HUES64 (cell line): Measurements from ENCODE around the gene PHLDB3. TPM values are rescaled to one million over a fixed set of nuclear protein-coding genes. Genes with fewer than 3 reads are reported as not detected.
"Not testable (repeated sequence)": the region's sequence is repeated elsewhere in the genome, so short reads cannot be mapped to it uniquely, and the experiment has no call there.

Experiments used
- H3K27ac ChIP-seq: 2 replicates; pipeline ENCODE4 v1.7.0; 2013; ENCODE audit warnings: low read depth, low read length, inconsistent platforms
- H3K27me3 ChIP-seq: 2 replicates; pipeline ENCODE4 v1.6.1; 2013; ENCODE audit warnings: mild to moderate bottlenecking, low read length; ENCODE audit not compliant: insufficient read depth
- H3K36me3 ChIP-seq: 2 replicates; pipeline ENCODE4 v1.6.1; 2013; ENCODE audit warnings: mild to moderate bottlenecking, low read length; ENCODE audit not compliant: insufficient read depth
- H3K4me1 ChIP-seq: 2 replicates; pipeline ENCODE4 v1.6.1; 2013; ENCODE audit warnings: mild to moderate bottlenecking, low read length, moderate library complexity; ENCODE audit not compliant: insufficient read depth
- H3K4me3 ChIP-seq: 2 replicates; pipeline ENCODE4 v1.5.1; 2013; ENCODE audit warnings: mild to moderate bottlenecking, low read length, moderate library complexity
- H3K9ac ChIP-seq: 2 replicates; pipeline ENCODE4 v1.6.1; 2013; ENCODE audit warnings: mild to moderate bottlenecking, low read depth, low read length
- H3K9me3 ChIP-seq: 2 replicates; pipeline ENCODE4 v1.6.1; 2013; ENCODE audit warnings: low read depth, low read length; ENCODE audit not compliant: insufficient read depth
- WGBS: fragments of 150-250, 120-280 bp; methylation state at CpG from one replicate; pipeline ENCODE4 v1.1.7; 2013; ENCODE audit warnings: missing lambda C conversion rate; 5-methylcytosine and 5-hydroxymethylcytosine counted together
- polyA plus RNA-seq, 2 experiments: library from polyadenylated mRNA; stranded (reverse); fragments of 50-300 nt; gene quantifications; one replicate each; pipeline ENCODE4 v1.2.3, GENCODE V29; 2013

The PHLDB3 gene
- polyA plus RNA-seq (2013, experiment 1 of 2): 4.6 TPM
- 8.4 TPM for polyA plus RNA-seq (2013, experiment 2 of 2)

DNA sequence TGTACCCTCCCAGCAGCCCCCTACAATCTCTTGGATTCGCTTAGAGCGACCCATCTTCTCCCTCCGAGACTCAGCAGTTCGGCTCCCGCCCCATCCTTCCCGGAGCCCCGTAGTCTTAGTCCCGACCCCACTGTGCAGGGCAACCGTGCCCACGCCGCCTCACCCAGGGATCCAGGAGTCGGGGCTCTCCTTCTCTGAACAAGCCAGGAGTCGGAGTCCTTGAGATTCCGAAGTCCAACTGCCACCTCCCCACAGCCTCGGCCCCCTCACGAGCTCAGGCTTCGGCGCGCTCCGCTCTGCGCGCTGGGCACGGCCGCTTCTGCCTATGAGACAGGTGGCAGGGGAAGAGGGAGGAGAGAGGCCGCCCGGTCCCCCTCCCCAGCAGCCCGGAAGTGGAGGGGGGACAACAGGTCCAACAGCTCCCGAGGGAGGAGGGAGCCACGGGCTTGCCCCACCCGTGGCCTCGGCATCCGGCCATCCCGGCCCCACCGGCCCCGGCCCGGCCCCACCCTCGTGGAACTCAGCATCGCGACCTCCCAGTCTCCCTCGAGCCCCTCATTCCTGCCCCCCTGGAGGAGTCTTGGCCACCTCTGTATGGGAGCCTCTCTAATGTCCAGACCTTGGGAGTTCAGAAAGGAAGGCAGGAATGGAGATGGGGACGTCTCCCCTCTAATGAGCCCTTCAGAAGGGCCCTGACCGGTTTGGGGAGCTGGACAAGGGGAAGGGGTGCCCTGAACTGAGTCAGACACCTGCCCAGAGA lies at the start of gene PHLDB3:
TSS of gene PHLDB3 (minus strand) at position 321 of the 760 bp plus-strand sequence. CDS start 628 bp downstream, outside the sequence.
- Histone ChIP-seq H3K9me3 (no peaks in the 10 kb centered on the region), H3K27ac (no peak within 1 kb of the TSS), H3K4me3 (peak within 1 kb of the TSS; percentile 70), H3K4me1 (no peaks in the 10 kb centered on the region), H3K27me3 (peaks cover 13% of the 10 kb centered on the region), H3K36me3 (0 out of 2 replicates have a peak, but pooled peaks cover 5% of the 10 kb centered on the region), H3K9ac (peak within 1 kb of the TSS; percentile 70)
- 4% methylated on average over 41 of the region's 42 CpGs for WGBS

DNA sequence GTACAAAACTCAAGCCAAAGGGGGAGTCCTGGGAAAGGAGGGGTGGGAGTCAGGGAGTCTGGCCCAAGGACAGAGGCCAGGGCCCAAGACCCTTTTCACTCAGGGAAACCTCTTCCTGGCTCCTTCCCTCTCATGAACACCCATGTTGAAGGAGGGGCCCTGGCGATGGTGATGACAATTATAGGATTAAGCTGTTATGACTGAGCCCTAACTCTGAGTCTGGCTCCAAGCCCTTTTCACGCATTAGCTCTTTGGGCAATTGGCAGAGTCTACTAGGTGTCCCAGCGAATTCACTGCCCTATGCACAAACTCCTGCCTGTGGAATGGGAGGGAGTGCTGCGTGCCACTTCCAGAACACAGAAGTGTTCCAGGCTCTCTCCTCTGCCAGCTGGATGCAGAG lies 49.1 kb upstream of the PHLDB3 start:
- no peaks in the 10 kb centered on the region for H3K9me3 ChIP-seq
- no peak overlapping the region for H3K4me3 ChIP-seq
- peaks cover 62% of the 10 kb centered on the region for H3K36me3 ChIP-seq
- H3K4me1 ChIP-seq: no peaks in the 10 kb centered on the region
- H3K9ac ChIP-seq: no peak overlapping the region
- no peak overlapping the region for H3K27ac ChIP-seq
- H3K27me3 ChIP-seq: no peaks in the 10 kb centered on the region
- WGBS: 96% methylated on average over 4 of the region's 4 CpGs

DNA sequence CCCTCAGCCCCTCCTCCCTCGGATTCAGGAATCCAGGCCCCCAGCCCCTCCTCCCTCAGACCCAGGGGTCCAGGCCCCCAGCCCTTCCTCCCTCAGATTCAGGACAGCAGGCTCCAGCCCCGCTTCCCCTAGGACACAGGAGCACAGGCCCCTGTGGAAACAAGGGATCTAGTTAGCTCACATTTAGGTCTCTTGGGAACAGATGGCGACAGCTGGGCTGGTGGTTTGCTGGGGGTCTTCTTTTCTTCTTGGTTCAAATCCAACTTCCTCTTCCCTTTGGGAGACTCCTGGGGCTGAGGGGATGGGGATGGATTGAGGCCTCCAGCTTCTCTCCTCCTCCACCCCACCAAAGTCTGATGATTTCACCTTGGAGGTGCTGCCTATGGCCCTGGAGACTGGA lies 48.1 kb upstream of the PHLDB3 start:
- Histone ChIP-seq H3K4me1 (no peaks in the 10 kb centered on the region), H3K9me3 (no peaks in the 10 kb centered on the region), H3K27ac (no peak overlapping the region), H3K27me3 (no peaks in the 10 kb centered on the region), H3K9ac (no peak overlapping the region), H3K36me3 (peaks cover 57% of the 10 kb centered on the region), H3K4me3 (no peak overlapping the region)
- WGBS: 91% methylated on average over 2 of the region's 3 CpGs

DNA sequence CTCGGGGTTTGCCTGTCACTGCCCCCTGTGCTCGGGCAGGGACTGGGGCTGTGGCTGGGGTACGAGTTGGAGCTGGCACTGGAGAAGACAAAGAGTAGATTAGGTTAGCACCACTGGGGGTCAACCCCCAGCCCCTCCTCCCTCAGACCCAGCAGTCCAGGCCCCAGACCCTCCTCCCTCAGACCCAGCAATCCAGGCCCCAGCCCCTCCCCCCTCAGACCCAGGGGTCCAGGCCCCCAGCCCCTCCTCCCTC lies 47.6 kb upstream of the PHLDB3 start:
- WGBS: 96% methylated on average over 3 of the region's 3 CpGs
- Histone ChIP-seq H3K4me1 (no peaks in the 10 kb centered on the region), H3K9ac (no peak overlapping the region), H3K4me3 (no peak overlapping the region), H3K27me3 (no peaks in the 10 kb centered on the region), H3K36me3 (peaks cover 57% of the 10 kb centered on the region), H3K9me3 (no peaks in the 10 kb centered on the region), H3K27ac (no peak overlapping the region)

DNA sequence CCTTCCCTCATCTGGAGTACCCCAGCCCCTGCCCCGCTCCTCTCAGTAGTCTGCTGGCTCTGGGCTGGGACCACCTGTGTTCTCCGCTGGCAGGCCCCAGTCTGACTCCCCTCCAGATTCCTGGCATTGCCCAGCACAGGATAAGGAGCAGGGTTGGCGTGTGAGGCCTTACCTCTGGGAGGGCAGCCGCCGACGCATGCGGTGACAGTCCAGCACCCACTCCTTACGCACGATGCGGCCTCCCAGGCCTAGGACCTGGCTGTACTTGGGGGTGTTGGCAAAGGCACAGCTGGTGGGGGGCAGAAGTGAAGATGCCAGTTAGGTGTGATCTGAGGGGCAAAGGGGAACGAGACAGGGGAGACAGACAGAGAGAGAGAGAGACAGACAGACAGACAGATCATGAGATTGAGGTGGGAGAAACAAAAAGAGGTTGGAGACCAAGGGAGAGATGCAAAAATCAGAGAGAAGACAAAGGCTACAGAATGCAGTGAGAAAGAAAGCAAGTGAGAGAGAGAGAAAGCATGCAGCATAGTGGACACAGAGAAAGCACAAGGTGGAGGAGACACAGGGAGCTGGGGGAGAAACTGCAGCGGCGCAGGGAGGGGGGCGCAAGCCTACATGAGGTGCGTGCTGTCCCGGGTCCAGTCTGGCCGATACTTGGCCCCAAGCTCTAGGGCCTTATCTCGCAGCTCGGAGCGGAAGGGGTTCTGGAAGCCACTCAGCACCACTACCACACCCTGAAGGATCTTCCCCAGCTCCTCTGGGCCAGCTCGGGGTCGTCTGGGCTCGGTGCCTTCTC lies 47.1 kb upstream of the PHLDB3 start:
- Histone ChIP-seq H3K4me3 (no peak overlapping the region), H3K27ac (no peak overlapping the region), H3K4me1 (no peaks in the 10 kb centered on the region), H3K27me3 (no peaks in the 10 kb centered on the region), H3K9me3 (no peaks in the 10 kb centered on the region), H3K9ac (no peak overlapping the region), H3K36me3 (peaks cover 57% of the 10 kb centered on the region)
- WGBS: 92% methylated on average over 23 of the region's 23 CpGs

DNA sequence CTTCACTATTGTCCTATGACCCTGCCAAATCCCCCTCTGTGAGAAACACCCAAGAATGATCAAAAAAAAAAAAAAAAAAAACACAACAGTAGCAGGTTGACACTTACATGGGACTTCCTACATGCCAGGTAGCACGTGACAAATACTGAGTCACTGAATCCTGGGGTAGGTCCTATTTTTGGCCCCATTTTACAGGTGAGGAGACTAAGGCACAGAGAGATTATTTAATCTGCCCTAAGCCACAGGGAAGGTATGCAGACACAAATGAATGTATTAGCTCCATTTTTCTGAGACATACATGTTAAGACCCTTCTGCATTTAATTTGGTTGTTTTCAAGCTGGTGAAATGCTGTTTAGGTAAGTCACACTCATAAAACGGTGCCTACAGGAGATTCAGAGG lies 44.2 kb upstream of the PHLDB3 start:
- Histone ChIP-seq H3K9ac (no peak overlapping the region), H3K9me3 (no peaks in the 10 kb centered on the region), H3K27me3 (no peaks in the 10 kb centered on the region), H3K36me3 (peaks cover 58% of the 10 kb centered on the region), H3K27ac (no peak overlapping the region), H3K4me3 (no peak overlapping the region), H3K4me1 (no peaks in the 10 kb centered on the region)
- WGBS: 97% methylated on average over 2 of the region's 2 CpGs

DNA sequence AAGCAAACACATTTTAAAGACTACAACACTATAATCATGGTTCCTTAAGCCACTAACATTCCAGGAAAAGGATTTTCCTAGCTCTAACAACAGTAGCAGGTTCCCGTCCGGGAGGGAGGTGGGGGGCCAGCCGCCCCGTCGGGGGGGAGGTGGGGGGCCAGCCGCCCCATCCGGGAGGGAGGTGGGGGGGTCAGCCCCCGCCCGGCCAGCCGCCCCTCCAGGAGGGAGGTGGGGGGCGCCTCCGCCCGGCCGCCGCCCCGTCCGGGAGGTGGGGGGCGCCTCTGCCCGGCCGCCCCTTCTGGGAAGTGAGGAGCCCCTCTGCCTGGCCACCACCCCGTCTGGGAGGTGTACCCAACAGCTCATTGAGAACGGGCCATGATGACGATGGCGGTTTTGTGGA lies 43.4 kb upstream of the PHLDB3 start:
- H3K9ac ChIP-seq, H3K27ac ChIP-seq, H3K4me1 ChIP-seq, H3K9me3 ChIP-seq, H3K4me3 ChIP-seq, H3K27me3 ChIP-seq: not testable (repeated sequence)
- H3K36me3 ChIP-seq: peaks cover 60% of the 10 kb centered on the region
- WGBS: no CpG with 5 or more reads among the region's 24 CpGs

DNA sequence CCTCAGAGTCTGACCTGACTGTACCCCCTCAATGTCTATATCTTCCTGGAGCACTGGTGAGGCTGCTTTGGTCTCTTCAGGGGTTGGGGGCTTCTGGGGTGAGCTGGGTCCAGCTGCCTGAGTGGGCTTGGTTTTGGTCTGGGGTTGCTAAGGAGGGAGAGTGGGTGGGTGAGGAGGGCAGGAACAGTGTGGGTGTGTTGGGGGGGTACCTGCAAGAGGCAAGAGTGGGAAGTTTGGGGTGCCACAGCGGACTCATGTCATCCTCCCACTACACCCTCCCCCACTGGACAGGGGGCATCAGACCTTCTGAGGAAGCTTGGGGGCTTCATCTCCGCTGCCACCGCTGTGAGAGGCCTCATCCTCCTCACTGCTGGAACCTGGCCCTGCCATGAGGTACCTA lies 42.0 kb upstream of the PHLDB3 start:
- H3K4me3 ChIP-seq: no peak overlapping the region
- no peaks in the 10 kb centered on the region for H3K27me3 ChIP-seq
- H3K4me1 ChIP-seq: no peaks in the 10 kb centered on the region
- WGBS: 97% methylated on average over 3 of the region's 3 CpGs
- no peak overlapping the region for H3K9ac ChIP-seq
- H3K36me3 ChIP-seq: peaks cover 62% of the 10 kb centered on the region
- H3K9me3 ChIP-seq: no peaks in the 10 kb centered on the region
- no peak overlapping the region for H3K27ac ChIP-seq

DNA sequence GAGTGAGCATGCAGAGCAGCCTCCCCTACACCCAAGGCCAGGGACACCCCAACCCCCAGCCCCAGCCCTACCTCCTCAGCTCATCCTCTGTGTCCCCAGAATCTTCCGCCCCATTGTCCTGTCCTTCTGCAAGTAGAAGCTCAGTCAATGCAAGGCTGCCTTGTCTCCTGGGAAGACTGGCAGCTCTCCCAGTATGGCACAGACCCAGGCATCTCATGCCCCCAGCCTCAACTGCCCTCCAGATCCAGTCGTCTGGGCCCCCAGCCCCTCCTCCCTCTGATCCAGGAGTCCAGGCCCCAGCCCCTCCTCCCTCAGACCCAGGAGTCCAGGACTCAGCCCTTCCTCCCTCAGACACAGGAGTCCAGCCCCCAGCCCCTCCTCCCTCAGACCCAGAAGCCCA lies 41.4 kb upstream of the PHLDB3 start:
- H3K27me3 ChIP-seq: no peaks in the 10 kb centered on the region
- no peak overlapping the region for H3K4me3 ChIP-seq
- H3K4me1 ChIP-seq: no peaks in the 10 kb centered on the region
- peaks cover 60% of the 10 kb centered on the region for H3K36me3 ChIP-seq
- H3K9ac ChIP-seq: no peak overlapping the region
- H3K27ac ChIP-seq: no peak overlapping the region
- 90% methylated on average over 2 of the region's 2 CpGs for WGBS
- H3K9me3 ChIP-seq: no peaks in the 10 kb centered on the region

DNA sequence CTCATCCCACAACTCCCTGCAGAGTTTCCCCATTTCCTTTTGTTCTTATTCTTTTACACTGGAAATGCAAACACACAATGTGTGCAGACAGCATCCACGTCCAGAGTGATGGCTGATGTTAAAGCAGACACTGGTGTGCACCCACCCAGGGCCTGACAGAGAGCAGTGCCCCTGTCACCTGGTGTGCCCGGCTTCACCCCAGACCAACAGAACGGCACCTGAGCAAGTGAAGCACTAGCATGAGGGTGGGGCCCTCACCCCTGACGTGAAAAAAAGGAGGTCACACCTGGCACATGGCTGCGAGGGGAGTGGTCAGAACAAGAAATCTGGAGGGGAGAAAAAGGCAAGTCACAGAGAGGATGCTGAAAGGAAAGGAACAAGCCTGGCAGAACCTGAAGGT lies 40.7 kb upstream of the PHLDB3 start:
- WGBS: 91% methylated on average over 5 of the region's 5 CpGs
- no peak overlapping the region for H3K9ac ChIP-seq
- no peaks in the 10 kb centered on the region for H3K27me3 ChIP-seq
- H3K27ac ChIP-seq: no peak overlapping the region
- no peaks in the 10 kb centered on the region for H3K4me1 ChIP-seq
- H3K9me3 ChIP-seq: no peaks in the 10 kb centered on the region
- no peak overlapping the region for H3K4me3 ChIP-seq
- peaks cover 61% of the 10 kb centered on the region for H3K36me3 ChIP-seq

DNA sequence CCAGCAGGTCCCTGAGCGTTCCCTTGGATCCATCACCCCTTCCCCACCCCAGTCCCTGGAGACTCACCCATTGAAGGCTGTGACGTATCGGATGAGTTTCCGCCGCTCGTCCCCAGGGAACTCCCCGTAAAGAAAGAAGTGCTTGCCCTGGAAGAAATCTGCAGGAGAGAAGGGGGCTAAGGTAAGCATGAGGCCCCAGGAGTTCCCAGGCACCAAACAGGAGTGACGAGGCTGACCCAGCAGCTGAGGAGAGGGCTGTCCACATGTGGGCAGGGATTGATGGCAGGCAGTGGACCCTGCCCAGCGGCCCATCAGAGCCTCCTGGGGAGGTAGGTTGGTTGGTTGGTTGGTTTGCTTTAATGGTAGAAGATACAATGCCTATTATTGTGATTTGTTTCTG lies 39.5 kb upstream of the PHLDB3 start:
- Histone ChIP-seq H3K4me1 (no peaks in the 10 kb centered on the region), H3K27me3 (no peaks in the 10 kb centered on the region), H3K9ac (no peak overlapping the region), H3K9me3 (peaks cover 3% of the 10 kb centered on the region), H3K4me3 (no peak overlapping the region), H3K27ac (no peak overlapping the region), H3K36me3 (peaks cover 63% of the 10 kb centered on the region)
- WGBS: 96% methylated on average over 9 of the region's 9 CpGs
